ENCODE results near the gene PCMTD2.
A peak's percentile ranks its signal among the peaks of the same experiment; 100 is the strongest.

PCMTD2 gene

GRCh38 chr20:64219202-64219601 lies 36.3 kb upstream of the PCMTD2 start:
- no peak for TF ChIP-seq POLR2A (IDR thresholded peaks at IDR 0.05; ENCODE audit: low read depth, low read length)
- FAIRE-seq (no peak), DNase-seq (ENCODE audit: insufficient read length, low spot score) (no peak)

GRCh38 chr20:64219730-64220129 lies 35.8 kb upstream of the PCMTD2 start:
- no peak for TF ChIP-seq POLR2A (IDR thresholded peaks at IDR 0.05; ENCODE audit: low read depth, low read length)
- DNase-seq (ENCODE audit: insufficient read length, low spot score), result no peak
- FAIRE-seq, result no peak

GRCh38 chr20:64220420-64220819 lies 35.1 kb upstream of the PCMTD2 start:
- TF ChIP-seq POLR2A (IDR thresholded peaks at IDR 0.05; ENCODE audit: low read depth, low read length), result no peak
- FAIRE-seq (no peak), DNase-seq (ENCODE audit: insufficient read length, low spot score) (no peak)

GRCh38 chr20:64220891-64221527 lies 34.5 kb upstream of the PCMTD2 start:
- DNase-seq (ENCODE audit: insufficient read length, low spot score), result no peak
- TF ChIP-seq POLR2A (IDR thresholded peaks at IDR 0.05; ENCODE audit: low read depth, low read length), result no peak
- FAIRE-seq, result no peak

GRCh38 chr20:64222291-64222735 lies 33.2 kb upstream of the PCMTD2 start:
- DNase-seq (ENCODE audit: insufficient read length, low spot score) (peak; percentile 78), FAIRE-seq (no peak)
- no peak for TF ChIP-seq POLR2A (IDR thresholded peaks at IDR 0.05; ENCODE audit: low read depth, low read length)

GRCh38 chr20:64222851-64223525 lies 32.6 kb upstream of the PCMTD2 start:
- FAIRE-seq (no peak), DNase-seq (ENCODE audit: insufficient read length, low spot score) (no peak)
- TF ChIP-seq POLR2A (IDR thresholded peaks at IDR 0.05; ENCODE audit: low read depth, low read length), result no peak

- TF ChIP-seq POLR2A (IDR thresholded peaks at IDR 0.05; ENCODE audit: low read depth, low read length), result no peak
- no peak for FAIRE-seq
- no peak for DNase-seq (ENCODE audit: insufficient read length, low spot score)
Observed at GRCh38 chr20:64223526-64224067, 32.0 kb upstream of the PCMTD2 start.

GRCh38 chr20:64224351-64225170 lies 31.0 kb upstream of the PCMTD2 start:
- FAIRE-seq, result no peak
- DNase-seq (ENCODE audit: insufficient read length, low spot score), result peak; percentile 96
- no peak for TF ChIP-seq POLR2A (IDR thresholded peaks at IDR 0.05; ENCODE audit: low read depth, low read length)

- no peak for FAIRE-seq
- no peak for DNase-seq (ENCODE audit: insufficient read length, low spot score)
- TF ChIP-seq POLR2A (IDR thresholded peaks at IDR 0.05; ENCODE audit: low read depth, low read length), result no peak
Observed at GRCh38 chr20:64225171-64225595, 30.4 kb upstream of the PCMTD2 start.

- FAIRE-seq (no peak), DNase-seq (ENCODE audit: insufficient read length, low spot score) (no peak)
- TF ChIP-seq POLR2A (IDR thresholded peaks at IDR 0.05; ENCODE audit: low read depth, low read length), result no peak
Observed at GRCh38 chr20:64225828-64226598, 29.5 kb upstream of the PCMTD2 start.

- no peak for FAIRE-seq
- TF ChIP-seq POLR2A (IDR thresholded peaks at IDR 0.05; ENCODE audit: low read depth, low read length), result no peak
- DNase-seq (ENCODE audit: insufficient read length, low spot score), result no peak
Observed at GRCh38 chr20:64226686-64227580, 28.6 kb upstream of the PCMTD2 start.

- TF ChIP-seq POLR2A (IDR thresholded peaks at IDR 0.05; ENCODE audit: low read depth, low read length), result no peak
- no peak for DNase-seq (ENCODE audit: insufficient read length, low spot score)
- no peak for FAIRE-seq
Observed at GRCh38 chr20:64228086-64228653, 27.4 kb upstream of the PCMTD2 start.
